GM19467 (cell line): Measurements from ENCODE around the gene MIEF1.

Source experiments
- ATAC-seq: cut with Tn5 transposase; IDR thresholded peaks from one replicate; pipeline ENCODE4 v1.9.1; 2021; ENCODE audit warnings: mild to moderate bottlenecking, moderate library complexity; ENCODE audit not compliant: unreplicated experiment

MIEF1 gene

DNA sequence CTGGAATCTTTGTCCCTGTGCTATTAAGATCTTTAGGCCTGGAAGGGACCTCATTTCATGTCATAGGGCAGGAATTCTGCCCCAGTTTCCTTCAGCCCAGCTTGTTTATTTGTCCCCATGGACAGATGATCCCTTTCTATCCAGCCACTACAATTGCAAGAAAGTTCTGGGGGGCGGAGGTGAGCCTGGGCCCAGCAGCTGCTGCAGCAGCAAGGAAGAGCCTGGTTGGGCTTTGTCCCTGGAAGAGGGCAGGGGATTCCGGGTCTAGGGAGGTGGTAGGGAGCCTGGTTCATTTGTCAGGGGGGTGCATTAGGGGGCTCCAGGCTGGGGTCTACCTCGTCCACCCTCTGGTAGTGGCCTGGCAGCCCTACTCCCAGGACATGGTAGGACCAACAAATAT, 52.1 kb downstream of the MIEF1 start:
- ATAC-seq, result no peak

DNA sequence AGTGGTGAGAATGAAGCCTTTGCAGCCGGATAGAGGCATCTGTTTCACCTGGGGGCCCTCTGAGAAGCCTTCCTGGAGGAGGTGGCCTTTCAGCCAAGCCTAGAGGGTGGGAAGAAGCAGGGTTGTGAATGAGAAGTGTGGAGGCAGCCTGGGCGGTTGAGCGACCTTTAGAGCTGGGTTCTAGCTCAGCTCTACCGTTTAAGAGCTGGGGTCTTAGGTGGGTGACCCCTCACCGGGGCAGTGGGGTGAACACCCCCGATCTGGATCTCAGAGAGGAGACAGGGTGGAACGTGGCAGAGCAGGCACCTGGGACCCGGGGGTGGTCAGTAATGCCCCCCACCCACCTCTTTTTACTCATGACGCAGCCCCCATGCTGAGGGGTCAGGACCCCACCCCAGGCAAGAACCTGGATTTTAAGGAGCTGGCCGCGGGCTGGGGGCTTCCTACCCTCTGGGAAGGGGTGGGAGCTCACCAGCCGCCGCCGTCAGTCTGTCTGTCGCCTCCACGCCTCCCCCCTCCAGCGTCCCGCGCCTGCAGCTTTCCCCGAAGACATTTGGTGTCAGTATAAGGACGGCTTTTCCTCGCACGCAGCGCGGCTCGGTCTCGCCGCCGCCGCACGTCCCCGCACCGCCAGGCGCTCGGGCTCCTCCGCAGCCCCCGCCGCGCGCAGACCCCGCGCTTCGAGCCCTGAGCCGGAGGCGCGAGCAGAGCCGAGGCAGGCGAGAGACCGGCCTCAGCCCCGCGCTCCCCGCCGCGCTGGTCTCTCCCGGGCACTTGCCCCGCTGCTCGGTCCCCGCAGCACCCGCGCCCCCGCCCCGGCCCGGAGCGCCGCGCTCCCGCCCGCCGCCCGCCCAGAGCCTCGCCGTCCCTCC, 55.1 kb downstream of the MIEF1 start:
- ATAC-seq, result no peak

DNA sequence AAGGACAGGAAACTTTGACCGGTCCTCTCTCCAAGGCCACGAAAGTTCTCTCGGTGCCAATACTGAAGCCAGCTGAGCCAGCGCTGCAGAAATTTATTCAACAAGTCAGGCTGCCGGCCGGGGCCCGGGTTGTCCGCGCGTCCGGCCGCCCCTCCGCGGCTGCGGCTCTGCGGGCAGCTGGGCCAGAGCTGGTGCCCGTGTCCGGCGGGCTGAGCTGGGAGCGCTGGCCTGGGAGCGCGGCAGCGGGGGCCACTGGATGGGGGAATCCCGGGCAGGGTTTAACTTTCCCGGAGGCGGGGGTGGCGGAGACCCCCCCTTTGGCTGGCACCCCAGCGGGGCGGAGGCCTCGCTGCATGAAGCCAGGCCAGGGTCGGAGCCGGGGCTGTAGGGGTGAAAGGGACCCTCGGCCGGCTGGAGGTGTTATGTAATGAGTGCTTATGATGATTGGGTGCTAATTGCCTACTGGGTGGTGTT, 56.2 kb downstream of the MIEF1 start:
- no peak for ATAC-seq

DNA sequence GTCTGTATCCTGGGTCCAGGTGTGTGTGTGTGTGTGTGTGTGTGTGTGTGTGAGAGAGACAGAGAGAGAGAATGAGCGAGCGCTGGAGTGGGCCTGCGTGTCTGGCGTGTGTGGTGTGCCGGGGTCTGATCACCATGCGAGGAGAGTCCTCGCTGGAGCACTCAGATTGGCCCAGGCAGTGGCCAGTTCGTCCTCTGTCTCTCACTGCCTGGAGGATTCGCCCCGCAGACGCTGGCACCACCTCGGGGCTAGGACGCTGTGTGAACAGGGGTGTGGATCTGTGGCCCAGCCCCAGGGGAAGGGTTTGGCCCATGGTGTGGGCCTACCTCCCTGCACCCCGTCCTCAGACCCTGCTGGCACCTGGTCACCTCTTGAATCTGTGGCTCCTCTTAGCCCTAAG, 56.9 kb downstream of the MIEF1 start:
- no peak for ATAC-seq

DNA sequence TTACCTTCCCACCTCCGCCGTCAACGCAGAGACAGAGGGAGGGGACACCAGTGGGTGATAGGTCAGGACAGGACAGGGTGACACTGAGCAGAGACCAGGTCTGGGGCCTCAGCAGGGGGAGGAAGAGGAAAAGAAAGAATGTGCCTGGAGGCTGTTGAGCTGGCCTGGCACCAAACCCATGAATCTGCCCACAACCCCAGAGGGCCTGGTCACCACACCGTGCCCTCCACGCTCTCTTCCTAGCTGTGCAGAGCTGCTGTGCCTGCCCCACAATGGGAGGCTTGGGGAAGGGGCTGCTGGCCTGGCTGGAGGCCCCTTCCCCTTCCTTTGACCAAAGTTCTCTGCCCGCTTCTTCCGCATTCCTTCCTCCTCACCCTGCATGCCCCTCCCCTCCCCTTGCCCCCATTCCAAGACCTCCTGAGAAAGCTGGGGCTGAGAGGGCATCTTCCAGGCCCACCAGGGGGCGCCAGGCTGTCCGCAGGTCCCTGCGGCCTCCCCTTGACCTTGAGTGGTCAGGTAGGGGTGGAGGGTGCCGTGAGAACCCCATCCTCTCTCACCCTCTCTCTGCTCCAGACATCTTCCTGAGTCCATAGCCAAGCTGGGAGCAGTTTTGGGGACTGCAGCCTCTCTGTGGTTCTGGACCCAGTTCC, 57.5 kb downstream of the MIEF1 start:
- no peak for ATAC-seq

DNA sequence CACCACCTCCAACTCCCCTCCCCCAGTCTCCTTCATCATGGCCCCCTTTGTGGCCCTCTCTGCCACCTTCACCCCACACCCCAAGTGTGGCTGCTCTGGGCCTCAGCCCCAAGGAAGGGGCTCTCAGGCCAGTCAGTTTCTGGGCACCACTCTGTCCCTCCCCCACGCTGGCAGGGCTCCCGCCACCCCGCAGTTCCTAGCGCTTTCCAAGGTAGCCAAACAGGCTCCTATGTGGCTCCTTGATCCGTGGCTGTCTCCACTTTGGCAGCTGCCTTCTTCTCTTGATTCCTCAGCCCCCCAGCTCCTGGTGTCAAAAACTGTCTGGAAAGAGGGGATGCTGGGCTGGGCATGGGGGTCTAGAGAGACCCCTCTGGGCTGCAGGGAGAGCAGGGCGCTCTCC, 58.0 kb downstream of the MIEF1 start:
- ATAC-seq, result no peak

DNA sequence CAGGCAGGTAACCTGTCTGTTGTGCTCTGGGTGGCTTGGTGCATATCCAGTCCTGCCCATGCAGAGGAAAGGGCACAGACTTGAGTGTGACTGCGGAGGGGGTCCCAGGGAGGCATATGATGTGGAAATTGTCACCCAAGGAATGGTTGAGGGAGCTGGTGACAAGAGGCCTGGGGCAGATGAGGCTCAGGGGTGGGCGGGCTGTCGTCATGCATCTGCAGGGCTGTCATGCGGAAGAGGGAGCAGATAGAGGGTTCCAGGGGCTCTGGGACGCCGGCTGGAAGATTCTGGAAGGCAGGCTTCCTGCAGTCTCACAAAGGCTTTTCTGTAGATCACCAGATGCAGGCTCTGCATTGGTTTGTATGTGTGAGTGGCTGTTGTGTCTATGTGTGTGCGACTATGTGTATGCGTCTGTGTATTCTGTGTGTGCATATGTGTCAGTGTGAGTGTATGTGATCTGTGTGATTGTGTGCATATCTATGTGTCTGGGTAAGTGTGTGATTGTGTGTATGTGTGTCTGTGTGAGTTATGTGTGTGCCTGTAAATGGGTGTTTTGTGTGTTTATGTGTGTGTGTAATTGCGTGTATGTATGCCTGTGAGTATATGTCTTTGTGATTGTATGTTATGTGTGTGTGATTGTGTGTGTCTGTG, 60.9 kb downstream of the MIEF1 start:
- no peak for ATAC-seq

DNA sequence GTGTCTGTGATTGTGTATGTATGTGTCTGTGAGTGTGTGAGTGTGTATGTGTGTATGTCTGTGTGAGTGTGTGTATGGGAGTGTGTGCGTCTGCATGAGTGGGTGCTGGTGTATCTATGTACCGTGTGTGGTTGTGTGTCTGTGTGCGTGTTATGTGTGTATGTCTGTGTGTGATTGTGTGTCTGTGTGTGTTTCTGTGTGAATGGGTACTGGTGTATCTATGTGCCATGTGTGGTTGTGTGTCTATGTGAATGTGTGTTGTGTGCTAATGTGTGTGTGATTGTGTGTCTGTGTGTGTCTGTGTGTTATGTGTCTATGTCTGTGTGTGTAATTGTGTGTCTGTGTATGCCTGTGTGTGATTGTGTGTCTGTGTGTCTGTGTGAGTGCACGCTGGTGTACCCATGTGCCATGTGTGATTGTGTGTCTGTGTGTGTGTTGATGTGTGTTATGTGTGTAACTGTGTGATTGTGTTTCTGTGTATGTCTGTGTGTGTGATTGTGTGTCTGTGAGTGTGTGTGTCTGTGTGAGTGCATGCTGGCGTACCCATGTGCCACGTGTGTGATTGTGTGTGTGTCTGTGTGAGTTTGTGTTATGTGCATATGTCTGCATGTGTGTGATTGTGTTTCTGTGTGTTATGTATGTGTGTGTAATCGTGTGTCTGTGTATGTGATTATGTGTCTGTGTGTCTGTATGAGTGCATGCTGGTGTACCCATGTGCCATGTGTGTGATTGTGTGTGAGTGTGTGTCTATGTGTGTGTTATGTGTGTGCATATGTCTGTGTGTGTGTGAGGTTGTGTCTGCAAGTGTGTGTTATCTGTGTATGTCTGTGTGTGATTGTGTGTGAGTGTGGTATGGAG, 61.7 kb downstream of the MIEF1 start:
- ATAC-seq, result no peak

DNA sequence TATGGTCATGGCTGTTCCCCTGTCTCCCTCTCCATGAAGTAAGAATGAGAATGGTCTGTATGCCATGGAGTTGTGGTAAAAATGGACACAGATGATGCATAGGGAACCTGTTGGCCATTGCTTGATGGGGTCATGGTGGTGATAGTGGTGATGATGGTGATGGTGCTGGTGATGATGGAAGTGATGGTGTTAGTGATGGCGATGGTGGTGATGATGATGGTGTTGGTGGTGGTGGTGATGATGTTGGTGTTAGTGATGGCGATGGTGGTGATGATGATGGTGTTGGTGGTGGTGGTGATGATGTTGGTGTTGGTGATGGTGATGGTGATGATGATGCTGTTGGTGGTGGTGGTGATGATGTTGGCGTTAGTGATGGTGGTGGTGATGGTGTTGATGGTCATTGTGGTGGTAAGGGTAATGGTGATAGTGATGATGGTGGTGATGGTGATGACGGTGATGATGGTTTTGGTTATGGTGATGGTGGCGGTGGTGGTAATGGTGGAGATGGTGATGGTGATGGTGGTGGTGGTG, 63.4 kb downstream of the MIEF1 start:
- ATAC-seq, result no peak

DNA sequence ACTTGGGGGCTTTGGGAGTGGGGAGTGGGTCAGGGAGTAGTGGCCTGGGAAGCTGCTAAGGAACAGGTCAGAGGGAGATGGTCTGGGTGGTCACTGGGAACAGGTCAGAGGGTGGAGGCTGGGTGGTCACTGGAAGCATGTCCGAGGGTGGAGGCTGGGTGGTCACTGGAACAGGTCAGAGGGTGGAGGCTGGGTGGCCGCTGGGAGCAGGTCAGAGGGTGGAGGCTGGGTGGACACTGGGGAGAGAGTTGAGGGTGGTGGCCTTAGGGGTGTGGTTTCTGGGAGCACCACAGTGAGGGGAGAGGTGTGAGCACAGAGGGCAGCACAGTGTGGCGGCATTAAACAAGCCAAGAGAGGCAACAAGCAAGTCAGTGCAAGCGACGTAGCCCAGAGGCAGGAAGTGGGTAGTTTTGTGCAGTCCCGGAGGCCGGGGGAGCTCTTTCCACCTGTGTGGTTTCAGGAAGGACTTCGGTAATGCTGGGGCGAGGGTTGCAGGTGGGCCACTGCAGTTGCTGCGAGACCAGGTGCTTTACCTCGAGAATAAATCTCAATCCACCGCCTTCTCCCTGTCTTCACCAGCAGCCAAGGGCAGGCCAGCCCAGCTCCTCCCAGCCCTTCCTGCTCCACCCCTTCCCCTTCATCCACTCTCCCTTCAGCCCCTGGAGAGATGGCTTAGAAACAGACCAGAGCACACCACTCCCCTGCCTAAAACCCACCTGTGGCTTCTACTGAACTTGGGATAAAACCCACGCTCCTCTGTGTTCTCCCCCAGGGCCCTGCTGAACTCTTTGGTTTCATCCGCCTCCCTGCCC, 65.3 kb downstream of the MIEF1 start:
- no peak for ATAC-seq
